IMR-90 (cell line): ENCODE data around the gene RAB14. TPM values are rescaled to one million over a fixed set of nuclear protein-coding genes. Genes with fewer than 3 reads are reported as not detected.

Source experiments
- ATAC-seq: fragments of 200-7000 bp; cut with Tn5 transposase; 2 replicates; pipeline ENCODE4 v1.9.1; 2020; ENCODE audit warnings: low read depth, mild to moderate bottlenecking, moderate library complexity
- BruUV-seq: library from RNA; stranded (reverse); fragments of 400-500 nt; replicated peaks from 2 replicates; lab custom pipeline; 2021; lab: Mats Ljungman, UMichigan
- CTCF ChIA-PET: fragments of 300-600 bp; formaldehyde crosslinking; extraction: SDS; loops from one replicate; lab custom pipeline; 2021; ENCODE audit warnings: antibody characterized with exemption; lab: Yijun Ruan, JAX
- POLR2A ChIA-PET: fragments of 300-600 bp; sonication (Branson Sonifier 250); formaldehyde crosslinking; loops from one replicate; lab custom pipeline; 2022; ENCODE audit warnings: antibody characterized with exemption; ENCODE audit not compliant: unreplicated experiment; lab: Charles Lee
- DNase-seq: peaks from one replicate; pipeline ENCODE4 v3.0.0; 2013
- H2AFZ ChIP-seq: replicated peaks from 2 replicates; pipeline ENCODE3; 2013; ENCODE audit warnings: low read length, mild to moderate bottlenecking; ENCODE audit not compliant: poor library complexity
- H2AK5ac ChIP-seq: 2 replicates; pipeline ENCODE4 v1.6.1; 2013; ENCODE audit warnings: low read depth, low read length, inconsistent platforms
- H2AK9ac ChIP-seq: replicated peaks from 2 replicates; pipeline ENCODE3; 2013; ENCODE audit warnings: mild to moderate bottlenecking, low read depth, low read length, moderate library complexity; ENCODE audit not compliant: poor library complexity
- H2BK120ac ChIP-seq: 2 replicates; pipeline ENCODE4 v1.6.1; 2013; ENCODE audit warnings: low read depth, low read length, inconsistent platforms
- H2BK15ac ChIP-seq: 3 replicates; pipeline ENCODE4 v1.6.1; 2013; ENCODE audit warnings: low read depth, low read length, inconsistent platforms
- H2BK20ac ChIP-seq: 2 replicates; pipeline ENCODE4 v1.6.1; 2013; ENCODE audit warnings: low read depth, mild to moderate bottlenecking, inconsistent platforms, low read length, moderate library complexity
- H2BK5ac ChIP-seq: 2 replicates; pipeline ENCODE4 v1.6.1; 2013; ENCODE audit warnings: mild to moderate bottlenecking, low read depth, low read length, inconsistent platforms; ENCODE audit not compliant: poor library complexity, severe bottlenecking
- H3K14ac ChIP-seq: replicated peaks from 2 replicates; pipeline ENCODE4 v1.6.1; 2013; ENCODE audit warnings: low read depth, low read length, inconsistent platforms
- H3K18ac ChIP-seq: 2 replicates; pipeline ENCODE4 v1.6.1; 2013; ENCODE audit warnings: low read depth, low read length, control low read depth
- H3K23ac ChIP-seq: 2 replicates; pipeline ENCODE4 v1.6.1; 2013; ENCODE audit warnings: low read depth, low read length, inconsistent platforms
- H3K27ac ChIP-seq: 2 replicates; pipeline ENCODE4 v1.5.1; 2013; ENCODE audit warnings: mild to moderate bottlenecking, control low read depth, low read length; ENCODE audit not compliant: insufficient read depth
- H3K27me3 ChIP-seq: 2 replicates; pipeline ENCODE4 v1.6.1; 2013; ENCODE audit warnings: low read length; ENCODE audit not compliant: control insufficient read depth, insufficient read depth
- H3K36me3 ChIP-seq: 2 replicates; pipeline ENCODE4 v1.6.1; 2013; ENCODE audit warnings: low read length, mixed read lengths; ENCODE audit not compliant: control insufficient read depth, insufficient read depth
- H3K4ac ChIP-seq: 2 replicates; pipeline ENCODE4 v1.6.1; 2013; ENCODE audit warnings: low read depth, low read length, inconsistent platforms
- H3K4me1 ChIP-seq: 2 replicates; pipeline ENCODE4 v1.6.1; 2013; ENCODE audit warnings: low read length, mixed read lengths; ENCODE audit not compliant: control insufficient read depth, insufficient read depth
- H3K4me2 ChIP-seq: 2 replicates; pipeline ENCODE4 v1.6.1; 2013; ENCODE audit warnings: low read depth, mild to moderate bottlenecking, control low read depth, low read length, moderate library complexity
- H3K4me3 ChIP-seq: 2 replicates; pipeline ENCODE4 v1.5.1; 2013; ENCODE audit warnings: low read depth, mild to moderate bottlenecking, control low read depth, low read length, moderate library complexity; ENCODE audit not compliant: insufficient read depth
- H3K56ac ChIP-seq: 2 replicates; pipeline ENCODE4 v1.6.1; 2013; ENCODE audit warnings: low read length, inconsistent platforms; ENCODE audit not compliant: insufficient read depth; ENCODE audit errors: extremely low read depth
- H3K79me1 ChIP-seq, 2 experiments: 2 replicates each; pipeline ENCODE4 v1.6.1; 2013; ENCODE audit warnings: low read length in 2 of 2, inconsistent platforms in 1 of 2, low read depth in 1 of 2
- H3K9ac ChIP-seq: 2 replicates; pipeline ENCODE4 v1.6.1; 2013; ENCODE audit warnings: low read depth, low read length, control low read depth
- H3K9me1 ChIP-seq: 2 replicates; pipeline ENCODE4 v1.6.1; 2013; ENCODE audit warnings: low read length, inconsistent platforms; ENCODE audit not compliant: insufficient read depth
- H3K9me3 ChIP-seq: 2 replicates; pipeline ENCODE4 v1.6.1; 2013; ENCODE audit warnings: low read length; ENCODE audit not compliant: control insufficient read depth, insufficient read depth
- H4K20me1 ChIP-seq: 2 replicates; pipeline ENCODE4 v1.6.1; 2013; ENCODE audit warnings: low read length, inconsistent platforms; ENCODE audit not compliant: insufficient read depth
- H4K5ac ChIP-seq: 2 replicates; pipeline ENCODE4 v1.6.1; 2013; ENCODE audit warnings: mild to moderate bottlenecking, low read depth, low read length, control low read depth
- H4K8ac ChIP-seq, 2 experiments: 2 replicates each; pipeline ENCODE4 v1.6.1; 2013; ENCODE audit warnings: low read depth in 2 of 2, low read length in 2 of 2, control low read depth in 1 of 2, inconsistent platforms in 1 of 2
- H4K91ac ChIP-seq: 2 replicates; pipeline ENCODE4 v1.6.1; 2013; ENCODE audit warnings: low read depth, low read length, inconsistent platforms; ENCODE audit not compliant: insufficient read depth
- CEBPB ChIP-seq: IDR thresholded peaks from 2 replicates; pipeline ENCODE4 v1.6.1; 2012; ENCODE audit warnings: low read depth, low read length, improper control_type of control experiment
- CHD1 ChIP-seq: IDR thresholded peaks from 2 replicates; pipeline ENCODE4 v1.6.1; 2012; ENCODE audit warnings: low read depth, low read length, improper control_type of control experiment
- MAZ ChIP-seq: IDR thresholded peaks from 2 replicates; pipeline ENCODE4 v1.6.1; 2012; ENCODE audit warnings: low read depth, mild to moderate bottlenecking, low read length, improper control_type of control experiment, moderate library complexity, borderline replicate concordance
- RAD21 ChIP-seq: IDR thresholded peaks from 2 replicates; pipeline ENCODE4 v1.6.1; 2012; ENCODE audit warnings: low read length, improper control_type of control experiment
- SMC3 ChIP-seq: fragments of 150-350 bp; IDR thresholded peaks from 2 replicates; pipeline ENCODE4 v1.6.1; 2016; ENCODE audit warnings: low read depth, mild to moderate bottlenecking, antibody characterized with exemption, low read length, moderate library complexity
- WGBS, 2 experiments: methylation state at CpG; one replicate each; pipeline versions ENCODE4 v1.1.5 to v1.1.7; 2013; ENCODE audit warnings: missing lambda C conversion rate in 2 of 2; ENCODE audit not compliant: insufficient read length in 1 of 2; ENCODE audit errors: extremely low coverage in 2 of 2; 5-methylcytosine and 5-hydroxymethylcytosine counted together
- dilution Hi-C: fragments of 300-500 bp; cut with HindIII; formaldehyde crosslinking; loops from one replicate; pipeline ENCODE4 v1.14.3; 2018; ENCODE audit warnings: low sequenced_read_pairs; ENCODE audit not compliant: unreplicated experiment
- in situ Hi-C: fragments of 300-500 bp; cut with MboI; formaldehyde crosslinking; loops from 3 replicates; pipeline ENCODE4 v1.14.3; 2019; ENCODE audit warnings: low sequenced_read_pairs, inconsistent platforms, mixed read lengths
- intact Hi-C: fragments of 100-400 bp; cut with micrococcal nuclease; formaldehyde crosslinking; loops from 2 replicates; pipeline ENCODE4 v1.10.0; 2022
- polyA plus RNA-seq, 3 experiments: library from polyadenylated mRNA; depleted of rRNA; stranded (reverse); fragments of >200 nt; gene quantifications; 2 replicates each; pipeline ENCODE4 v1.2.3, GENCODE V29; 2012; ENCODE audit warnings: low replicate concordance in 1 of 3
- total RNA-seq: library from RNA; depleted of rRNA; stranded (reverse); fragments of >200 nt; gene quantifications from 2 replicates; pipeline ENCODE4 v1.2.3, GENCODE V29; 2012
- TF ChIP-seq, protein P1 (sequence below): fragments of 150-350 bp; IDR thresholded peaks from 2 replicates; pipeline ENCODE4 v1.6.1; 2016; ENCODE audit warnings: low read depth, mild to moderate bottlenecking, low read length, moderate library complexity, borderline replicate concordance

The RAB14 gene
- total and polyA plus RNA-seq, 2 of the 4 experiments (the other 2 are of a cell fraction), result 20.1 to 29.3 TPM

DNA sequence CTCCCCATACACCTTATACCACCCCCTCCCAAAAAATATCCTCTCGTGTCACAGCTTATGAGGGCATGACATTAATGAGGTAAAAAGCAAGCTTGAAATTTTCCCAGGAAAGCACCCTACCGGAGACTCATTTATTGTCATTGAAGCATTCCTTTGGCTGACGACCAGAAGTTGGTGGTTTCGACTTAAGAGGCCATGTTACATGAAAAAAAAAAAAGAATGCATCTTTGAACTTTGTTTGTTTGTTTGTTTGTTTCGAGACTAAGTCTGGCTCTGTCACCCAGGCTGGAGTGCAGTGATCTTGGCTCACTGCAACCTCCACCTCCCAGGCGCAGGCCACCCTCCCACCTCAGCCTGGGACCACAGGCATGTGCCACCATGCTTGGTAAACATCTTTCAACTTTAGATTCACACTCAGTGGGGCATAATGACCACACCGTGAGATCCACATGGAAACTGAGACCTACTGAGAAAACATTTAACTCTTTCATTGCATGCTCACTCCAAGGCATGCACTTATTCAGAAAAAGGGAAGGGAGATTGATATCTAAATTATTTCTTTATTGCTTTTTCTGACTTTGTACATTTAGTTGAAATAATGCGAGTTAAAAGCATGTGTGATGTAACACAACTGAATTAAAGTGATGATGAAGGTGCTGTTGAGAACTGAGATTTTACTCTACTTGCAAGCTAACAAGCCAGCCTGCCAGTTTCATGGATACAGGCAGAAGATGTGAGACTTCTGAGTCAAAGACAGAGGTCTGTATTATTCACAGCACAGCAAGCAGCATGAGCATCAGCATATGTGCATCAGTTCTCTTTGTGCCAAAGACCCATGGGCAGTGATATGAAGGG, 5.1 kb upstream of the RAB14 start:
- Histone ChIP-seq H4K5ac (no peak overlapping the region), H3K14ac (no peak overlapping the region), H3K27me3 (no peaks in the 10 kb centered on the region), H3K4ac (no peak overlapping the region), H2BK15ac (no peak overlapping the region), H3K9me1 (peaks cover 4% of the 10 kb centered on the region), H3K4me1 (peaks cover 3% of the 10 kb centered on the region; the same call in 1 of the 2 replicates), H3K18ac (no peak overlapping the region), H2BK120ac (no peak overlapping the region), H4K8ac (no peak overlapping the region), H3K4me3 (no peak overlapping the region), H2BK20ac (no peak overlapping the region), H3K36me3 (no peaks in the 10 kb centered on the region), H3K56ac (no peak overlapping the region), H2BK5ac (no peak overlapping the region), H4K20me1 (no peaks in the 10 kb centered on the region), H4K91ac (no peak overlapping the region), H3K9me3 (no peaks in the 10 kb centered on the region), H3K4me2 (no peak overlapping the region), H3K9ac (no peak overlapping the region), H3K27ac (no peak overlapping the region), H2AK5ac (peak overlapping the region; percentile 23; the same call in 1 of the 2 replicates), H3K79me1 (peaks cover 4 to 6% of the 10 kb centered on the region in 2 experiments; a peak in 3 of 4 replicates), H2AK9ac (no peak overlapping the region), H3K23ac (no peak overlapping the region), H2AFZ (no peak overlapping the region)
- no TSS peak for BruUV-seq
- dilution Hi-C loops, result no loop called here
- TF ChIP-seq RAD21 (no peak), CEBPB (no peak), SMC3 (no peak), CHD1 (no peak), MAZ (no peak)
- TF ChIP-seq, protein P1, sequence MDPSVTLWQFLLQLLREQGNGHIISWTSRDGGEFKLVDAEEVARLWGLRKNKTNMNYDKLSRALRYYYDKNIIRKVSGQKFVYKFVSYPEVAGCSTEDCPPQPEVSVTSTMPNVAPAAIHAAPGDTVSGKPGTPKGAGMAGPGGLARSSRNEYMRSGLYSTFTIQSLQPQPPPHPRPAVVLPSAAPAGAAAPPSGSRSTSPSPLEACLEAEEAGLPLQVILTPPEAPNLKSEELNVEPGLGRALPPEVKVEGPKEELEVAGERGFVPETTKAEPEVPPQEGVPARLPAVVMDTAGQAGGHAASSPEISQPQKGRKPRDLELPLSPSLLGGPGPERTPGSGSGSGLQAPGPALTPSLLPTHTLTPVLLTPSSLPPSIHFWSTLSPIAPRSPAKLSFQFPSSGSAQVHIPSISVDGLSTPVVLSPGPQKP, result no peak
- ChIA-PET POLR2A (no interaction called here), CTCF (no interaction called here)
- intact Hi-C loops, result no loop called here
- in situ Hi-C loops, result no loop called here
- DNase-seq (peak; percentile 25), ATAC-seq (no peak)
- 60% methylated on average over 1 of the region's 8 CpGs; no CpG with 5 or more reads in 1 of the 2 experiments for WGBS, 2 experiments
